Fibroblast of lung (primary cell): ENCODE data around the gene DCLK2. TPM values are rescaled to one million over a fixed set of nuclear protein-coding genes. Genes with fewer than 3 reads are reported as not detected.
"Not testable (repeated sequence)": the region's sequence is repeated elsewhere in the genome, so short reads cannot be mapped to it uniquely, and the experiment has no call there.

Experiments
- DNase-seq, 2 donors: peaks; one replicate each; pipeline versions ENCODE4 v3.0.0 to v3.0.0-alpha.2; 2010; ENCODE audit warnings: low read depth in 2 of 2
- H2AFZ ChIP-seq: 2 replicates; pipeline ENCODE4 v1.5.1; 2012; ENCODE audit warnings: low read length, control low read depth, inconsistent platforms
- H3K27ac ChIP-seq: 2 replicates; pipeline ENCODE4 v1.5.1; 2011; ENCODE audit warnings: low read length, control low read depth; ENCODE audit not compliant: insufficient read depth
- H3K27me3 ChIP-seq: 2 replicates; pipeline ENCODE4 v1.5.1; 2011; ENCODE audit warnings: mild to moderate bottlenecking, low read length; ENCODE audit not compliant: control insufficient read depth, insufficient read depth
- H3K36me3 ChIP-seq: 2 replicates; pipeline ENCODE4 v1.5.1; 2011; ENCODE audit warnings: low read length; ENCODE audit not compliant: control insufficient read depth, insufficient read depth
- H3K4me1 ChIP-seq: 2 replicates; pipeline ENCODE4 v1.5.1; 2011; ENCODE audit warnings: low read length; ENCODE audit not compliant: control insufficient read depth, insufficient read depth; ENCODE audit errors: extremely low read depth
- H3K4me2 ChIP-seq: 2 replicates; pipeline ENCODE4 v1.5.1; 2011; ENCODE audit warnings: low read length, control low read depth; ENCODE audit not compliant: insufficient read depth; ENCODE audit errors: extremely low read depth
- H3K4me3 ChIP-seq, 4 experiments: fragments of 200-600 bp in 1 of 4; sonication (generic) in 1 of 4; replicated peaks in 1 of 4; 2 replicates each; pipeline ENCODE4 v1.5.1; 2011 to 2016; ENCODE audit warnings: low read length in 4 of 4, low read depth in 3 of 4, mild to moderate bottlenecking in 3 of 4, control low read depth in 2 of 4, inconsistent platforms in 1 of 4, mixed read lengths in 1 of 4; ENCODE audit not compliant: insufficient read depth in 1 of 4; ENCODE audit errors: control extremely low read depth in 1 of 4
- H3K79me2 ChIP-seq: 2 replicates; pipeline ENCODE4 v1.5.1; 2012; ENCODE audit warnings: mild to moderate bottlenecking, low read length, inconsistent platforms; ENCODE audit not compliant: control insufficient read depth, insufficient read depth
- H3K9ac ChIP-seq: 2 replicates; pipeline ENCODE4 v1.5.1; 2011; ENCODE audit warnings: mild to moderate bottlenecking, low read length, control low read depth; ENCODE audit not compliant: insufficient read depth
- H3K9me3 ChIP-seq: 2 replicates; pipeline ENCODE4 v1.5.1; 2012; ENCODE audit warnings: low read depth, low read length; ENCODE audit not compliant: control insufficient read depth, insufficient read depth
- H4K20me1 ChIP-seq: 2 replicates; pipeline ENCODE4 v1.5.1; 2011; ENCODE audit warnings: low read length; ENCODE audit not compliant: control insufficient read depth, insufficient read depth; ENCODE audit errors: extremely low read depth
- EZH2 ChIP-seq: IDR thresholded peaks from 2 replicates; pipeline ENCODE4 v1.5.1; 2012; ENCODE audit warnings: low read length, control low read depth, mild to moderate bottlenecking; ENCODE audit errors: missing control alignments
- polyA plus RNA-seq, 2 donors: library from polyadenylated mRNA; depleted of rRNA in 1 of 2; stranded (reverse) in 1 of 2; unstranded in 1 of 2; fragments of >200 nt; gene quantifications; 2 replicates each; pipeline ENCODE4 v1.2.1, GENCODE V29; 2011 to 2012; ENCODE audit warnings: missing spikeins in 1 of 2
- total RNA-seq: library from RNA; depleted of rRNA; stranded (reverse); fragments of >200 nt; gene quantifications from 2 replicates; pipeline ENCODE4 v1.2.1, GENCODE V29; 2014
- TF ChIP-seq, protein P1 (sequence below), 2 donors: IDR thresholded peaks in 1 of 2; conservative IDR thresholded peaks in 1 of 2; 1 replicate in 1 of 2; 2 replicates in 1 of 2; pipeline ENCODE4 v1.5.1; 2011 to 2012; ENCODE audit warnings: low read length in 2 of 2, control low read depth in 1 of 2, inconsistent platforms in 1 of 2, low read depth in 1 of 2, mild to moderate bottlenecking in 1 of 2

DCLK2 gene
- total and polyA plus RNA-seq, 2 donors (not counting 1 experiment from before 2014, with no cell fraction given), result 3.8 to 14.0 TPM

DNA sequence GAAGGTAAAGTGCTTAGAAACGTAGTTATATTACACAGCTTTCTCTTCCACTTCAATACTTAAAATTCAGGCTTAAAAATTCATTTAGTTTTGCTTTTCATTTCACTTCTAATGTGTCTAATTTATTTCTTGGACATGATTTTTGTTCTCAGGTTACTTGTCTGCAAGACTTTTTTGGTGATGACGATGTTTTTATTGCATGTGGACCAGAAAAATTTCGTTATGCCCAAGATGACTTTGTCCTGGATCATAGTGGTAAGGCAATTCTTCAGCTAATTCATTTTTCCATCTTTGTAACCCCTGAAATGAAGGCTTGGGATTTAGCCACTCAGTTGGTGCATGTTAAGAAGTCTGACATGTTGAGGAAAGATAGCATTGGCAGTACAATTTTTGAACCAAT is 114.7 kb downstream of the DCLK2 start:
- no peaks in the 10 kb centered on the region for H3K36me3 ChIP-seq
- H3K4me1 ChIP-seq, result no peaks in the 10 kb centered on the region
- no peaks in the 10 kb centered on the region for H4K20me1 ChIP-seq
- H3K4me3 ChIP-seq, result no peak overlapping the region
- H2AFZ ChIP-seq, result no peak overlapping the region
- no peaks in the 10 kb centered on the region for H3K9me3 ChIP-seq
- H3K27ac ChIP-seq, result no peak overlapping the region
- no peaks in the 10 kb centered on the region for H3K27me3 ChIP-seq
- TF ChIP-seq, protein P1, sequence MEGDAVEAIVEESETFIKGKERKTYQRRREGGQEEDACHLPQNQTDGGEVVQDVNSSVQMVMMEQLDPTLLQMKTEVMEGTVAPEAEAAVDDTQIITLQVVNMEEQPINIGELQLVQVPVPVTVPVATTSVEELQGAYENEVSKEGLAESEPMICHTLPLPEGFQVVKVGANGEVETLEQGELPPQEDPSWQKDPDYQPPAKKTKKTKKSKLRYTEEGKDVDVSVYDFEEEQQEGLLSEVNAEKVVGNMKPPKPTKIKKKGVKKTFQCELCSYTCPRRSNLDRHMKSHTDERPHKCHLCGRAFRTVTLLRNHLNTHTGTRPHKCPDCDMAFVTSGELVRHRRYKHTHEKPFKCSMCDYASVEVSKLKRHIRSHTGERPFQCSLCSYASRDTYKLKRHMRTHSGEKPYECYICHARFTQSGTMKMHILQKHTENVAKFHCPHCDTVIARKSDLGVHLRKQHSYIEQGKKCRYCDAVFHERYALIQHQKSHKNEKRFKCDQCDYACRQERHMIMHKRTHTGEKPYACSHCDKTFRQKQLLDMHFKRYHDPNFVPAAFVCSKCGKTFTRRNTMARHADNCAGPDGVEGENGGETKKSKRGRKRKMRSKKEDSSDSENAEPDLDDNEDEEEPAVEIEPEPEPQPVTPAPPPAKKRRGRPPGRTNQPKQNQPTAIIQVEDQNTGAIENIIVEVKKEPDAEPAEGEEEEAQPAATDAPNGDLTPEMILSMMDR (conservative IDR thresholded peaks at IDR 0.05 in 1 of 2, IDR thresholded peaks at IDR 0.05 in 1 of 2; ENCODE audit: low read depth in 1 of 2, low read length in 2 of 2), result no peak
- TF ChIP-seq EZH2, result no peak
- H3K4me2 ChIP-seq, result no peak overlapping the region
- DNase-seq, result no peak
- H3K79me2 ChIP-seq, result no peaks in the 10 kb centered on the region
- no peak overlapping the region for H3K9ac ChIP-seq

- not testable (repeated sequence) for H3K4me1 ChIP-seq, DNase-seq, H3K4me2 ChIP-seq, H2AFZ ChIP-seq, H3K9me3 ChIP-seq, H3K9ac ChIP-seq, H3K36me3 ChIP-seq, H3K27ac ChIP-seq, H3K27me3 ChIP-seq, H3K79me2 ChIP-seq, H3K4me3 ChIP-seq, H4K20me1 ChIP-seq
These were observed 119.0 kb downstream of the DCLK2 start for GRCh38 chr4:150197256-150197655.

DNA sequence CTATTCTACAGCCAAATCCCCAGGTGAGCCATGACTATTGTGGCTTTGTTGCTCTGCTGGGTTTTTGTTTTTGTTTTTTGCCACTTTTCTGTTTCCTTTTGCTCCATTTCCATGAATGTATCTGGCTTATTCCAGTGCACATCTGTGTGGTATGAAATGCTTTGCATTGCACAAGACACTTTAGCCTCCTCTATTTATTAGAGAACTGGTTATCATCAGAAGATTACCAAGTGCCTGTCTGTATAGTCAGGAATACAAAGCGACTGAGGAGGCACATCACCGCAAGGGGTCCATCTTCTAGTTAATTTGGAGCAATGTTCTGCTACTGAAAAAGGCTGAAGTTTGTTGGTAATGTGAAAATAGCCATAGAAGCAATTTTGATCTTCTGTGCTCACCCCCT is 120.8 kb downstream of the DCLK2 start:
- Histone ChIP-seq H3K36me3 (no peaks in the 10 kb centered on the region), H3K27me3 (no peaks in the 10 kb centered on the region), H3K9me3 (no peaks in the 10 kb centered on the region), H3K79me2 (no peaks in the 10 kb centered on the region), H2AFZ (no peak overlapping the region), H3K4me3 (no peak overlapping the region), H3K9ac (no peak overlapping the region), H3K4me1 (no peaks in the 10 kb centered on the region), H3K4me2 (no peak overlapping the region), H4K20me1 (no peaks in the 10 kb centered on the region), H3K27ac (no peak overlapping the region)
- DNase-seq, result no peak
- TF ChIP-seq, protein P1 (conservative IDR thresholded peaks at IDR 0.05 in 1 of 2, IDR thresholded peaks at IDR 0.05 in 1 of 2; ENCODE audit: low read depth in 1 of 2, low read length in 2 of 2), result no peak
